HepG2 (cell line): ENCODE data around the gene RASL12. TPM values are rescaled to one million over a fixed set of nuclear protein-coding genes. Genes with fewer than 3 reads are reported as not detected.

ENCODE experiments used
- ATAC-seq: fragments of 200-7000 bp; cut with Tn5 transposase; 3 replicates; pipeline ENCODE4 v1.9.1; 2020; ENCODE audit warnings: mild to moderate bottlenecking, moderate library complexity
- BruUV-seq: library from RNA; stranded (reverse); fragments of 400-500 nt; replicated peaks from 2 replicates; lab custom pipeline; 2021; lab: Mats Ljungman, UMichigan
- CTCF ChIA-PET: fragments of 300-600 bp; formaldehyde crosslinking; extraction: SDS; loops from one replicate; lab custom pipeline; 2021; ENCODE audit warnings: low total read pairs, inconsistent platforms, low intra/inter-chr PET ratio; lab: Yijun Ruan, JAX
- POLR2A ChIA-PET: fragments of 350-600 bp; sonication (Branson Sonifier 250); formaldehyde crosslinking; loops from one replicate; lab custom pipeline; 2020; ENCODE audit warnings: antibody characterized with exemption, inconsistent platforms; lab: Yijun Ruan, JAX
- DNase-seq: peaks from one replicate; pipeline ENCODE4 v3.0.0-alpha.2; 2015; ENCODE audit warnings: low spot score
- FAIRE-seq: peaks from 3 replicates; lab custom pipeline; 2011; peaks lifted over from hg19 to GRCh38; lab: Jason Lieb, UNC
- H2AFZ ChIP-seq: one replicate; pipeline ENCODE4 v1.6.1; 2011; ENCODE audit warnings: low read length, inconsistent platforms
- H3K27ac ChIP-seq: fragments of 300-600 bp; 3 replicates; pipeline ENCODE4 v1.8.0; 2011; ENCODE audit warnings: mixed run types, mild to moderate bottlenecking, mixed read lengths, low read length, inconsistent platforms; ENCODE audit not compliant: insufficient read depth; ENCODE audit errors: extremely low read length
- H3K27me3 ChIP-seq, 2 experiments: fragments of 200-600 bp in 1 of 2; 2 replicates in 1 of 2; 3 replicates in 1 of 2; pipeline versions ENCODE4 v1.6.0 to v1.8.0; 2011; ENCODE audit warnings: low read length in 2 of 2, mild to moderate bottlenecking in 2 of 2, moderate library complexity in 2 of 2, inconsistent platforms in 1 of 2; ENCODE audit not compliant: insufficient read depth in 2 of 2, control insufficient read depth in 1 of 2
- H3K36me3 ChIP-seq, 2 experiments: fragments of 200-600 bp in 1 of 2; replicated peaks in 1 of 2; 2 replicates in 1 of 2; 3 replicates in 1 of 2; pipeline versions ENCODE4 v1.5.1 to v1.8.0; 2011; ENCODE audit warnings: low read length in 2 of 2, inconsistent platforms in 1 of 2; ENCODE audit not compliant: insufficient read depth in 2 of 2, control insufficient read depth in 1 of 2
- H3K4me1 ChIP-seq: 2 replicates; pipeline ENCODE4 v1.5.1; 2012; ENCODE audit warnings: low read length, inconsistent platforms; ENCODE audit not compliant: insufficient read depth
- H3K4me2 ChIP-seq: 2 replicates; pipeline ENCODE4 v1.6.0; 2011; ENCODE audit warnings: low read depth, low read length, inconsistent platforms
- H3K4me3 ChIP-seq, 3 experiments: fragments of 200-600 bp in 1 of 3; sonication (generic), shearing (Covaris generic) in 1 of 3; replicated peaks in 1 of 3; 2 replicates each; pipeline ENCODE4 v1.5.1; 2011 to 2016; ENCODE audit warnings: low read length in 3 of 3, inconsistent platforms in 2 of 3, low read depth in 2 of 3, mild to moderate bottlenecking in 2 of 3, control low read depth in 1 of 3, mixed read lengths in 1 of 3; ENCODE audit not compliant: insufficient read depth in 1 of 3
- H3K79me2 ChIP-seq: one replicate; pipeline ENCODE4 v1.6.1; 2011; ENCODE audit warnings: low read length, inconsistent platforms; ENCODE audit not compliant: insufficient read depth
- H3K9ac ChIP-seq: 2 replicates; pipeline ENCODE4 v1.6.0; 2011; ENCODE audit warnings: mild to moderate bottlenecking, low read depth, low read length, inconsistent platforms; ENCODE audit not compliant: insufficient read depth
- H3K9me3 ChIP-seq: 2 replicates; pipeline ENCODE4 v1.5.1; 2012; ENCODE audit warnings: mild to moderate bottlenecking, low read length
- H4K20me1 ChIP-seq: 2 replicates; pipeline ENCODE4 v1.6.0; 2011; ENCODE audit warnings: inconsistent platforms, mild to moderate bottlenecking, low read length, moderate library complexity; ENCODE audit not compliant: insufficient read depth
- PRDM10 ChIP-seq: sonication (generic); formaldehyde crosslinking; IDR thresholded peaks from 2 replicates; pipeline ENCODE4 v1.4.0; 2020; ENCODE audit warnings: low read depth, missing genetic modification reagents
- RBM22 ChIP-seq: fragments of 200-400 bp; formaldehyde crosslinking; optimal IDR thresholded peaks from 2 replicates; pipeline ENCODE3; 2017; ENCODE audit warnings: mild to moderate bottlenecking, low read length, moderate library complexity
- SMAD9 ChIP-seq: sonication (generic); formaldehyde crosslinking; IDR thresholded peaks from 2 replicates; pipeline ENCODE4 v1.5.1; 2020; ENCODE audit warnings: mild to moderate bottlenecking, missing genetic modification reagents
- ZEB1 ChIP-seq: IDR thresholded peaks from 2 replicates; pipeline ENCODE4 v1.6.1; 2012; ENCODE audit warnings: mild to moderate bottlenecking, low read depth, inconsistent platforms; ENCODE audit not compliant: insufficient replicate concordance
- ZGPAT ChIP-seq: IDR thresholded peaks from 2 replicates; pipeline ENCODE4 v1.6.1; 2016; ENCODE audit warnings: mild to moderate bottlenecking
- ZNF335 ChIP-seq: sonication (generic); formaldehyde crosslinking; IDR thresholded peaks from 2 replicates; pipeline ENCODE4 v1.4.0; 2020; ENCODE audit warnings: missing genetic modification reagents
- ZNF446 ChIP-seq: sonication (generic); formaldehyde crosslinking; IDR thresholded peaks from 2 replicates; pipeline ENCODE4 v1.5.0; 2020; ENCODE audit warnings: mild to moderate bottlenecking, missing genetic modification reagents
- ZNF615 ChIP-seq: sonication (generic); formaldehyde crosslinking; IDR thresholded peaks from 2 replicates; pipeline ENCODE4 v1.5.0; 2020; ENCODE audit warnings: mild to moderate bottlenecking, missing genetic modification reagents, borderline replicate concordance
- WGBS: methylation state at CpG from one replicate; pipeline ENCODE4 v1.1.6; 2017; ENCODE audit warnings: low lambda C conversion rate; 5-methylcytosine and 5-hydroxymethylcytosine counted together
- in situ Hi-C: cut with HindIII; loops from 2 replicates; pipeline ENCODE4 v1.10.0; 2017; ENCODE audit warnings: low pct_unique_long_range_greater_than_20kb; ENCODE audit not compliant: extremely low pct_ligation_motif_present
- intact Hi-C: fragments of 100-400 bp; cut with micrococcal nuclease; formaldehyde crosslinking; loops from one replicate; pipeline ENCODE4 v1.10.0; 2022; ENCODE audit not compliant: unreplicated experiment
- polyA plus RNA-seq, 8 experiments: library from polyadenylated mRNA; depleted of rRNA in 3 of 8; stranded (reverse) in 7 of 8; unstranded in 1 of 8; fragments of >200 nt; fragmentation: Illumina TruSeq in 4 of 8; extraction: Trizol in 4 of 8; gene quantifications; 2 replicates each; pipeline versions ENCODE4 v1.2.1 to v1.2.3, GENCODE V29; 2011 to 2016; ENCODE audit warnings: low read depth in 4 of 8, missing spikeins in 1 of 8, mixed read lengths in 1 of 8; ENCODE audit not compliant: insufficient read depth in 1 of 8
- total RNA-seq, 5 experiments: library from RNA; depleted of rRNA; stranded (reverse); fragments of >200 nt; fragmentation: Illumina TruSeq; extraction: Trizol; gene quantifications; 2 replicates each; pipeline ENCODE4 v1.2.3, GENCODE V29; 2016; ENCODE audit warnings: low read depth in 1 of 5
- TF ChIP-seq, protein P1 (sequence below): sonication (generic); formaldehyde crosslinking; IDR thresholded peaks from 2 replicates; pipeline ENCODE4 v1.5.0; 2020; ENCODE audit warnings: missing genetic modification reagents

The RASL12 gene
- total and polyA plus RNA-seq, 2 of the 13 experiments (the other 11 are each of a cell fraction or from before 2014, with no cell fraction given) = 0.16 to 0.55 TPM

DNA sequence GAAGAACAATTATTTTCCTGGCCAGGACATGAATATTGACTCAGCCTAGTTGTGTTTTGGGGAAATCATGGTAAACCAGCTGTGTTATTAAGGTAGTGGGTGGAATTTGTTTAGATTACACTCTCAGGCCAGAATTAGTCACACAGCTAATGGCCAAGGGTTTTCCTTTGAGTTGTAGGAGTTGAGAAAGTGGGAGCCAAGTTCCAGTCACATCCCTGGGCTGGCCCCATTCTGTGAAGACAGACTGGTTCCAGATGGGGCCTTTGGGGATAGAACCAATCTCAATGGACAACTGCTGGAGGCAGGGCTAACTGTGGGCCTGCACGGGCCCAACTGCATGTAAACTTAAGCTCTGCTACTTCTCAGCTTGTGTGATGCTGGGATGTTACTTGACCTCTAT lies 1.4 kb upstream of the RASL12 start:
- Histone ChIP-seq H3K4me2 (no peak overlapping the region), H4K20me1 (no peaks in the 10 kb centered on the region), H3K9me3 (no peaks in the 10 kb centered on the region), H3K4me3 (no peak overlapping the region), H3K27ac (no peak overlapping the region), H3K4me1 (peaks cover 25% of the 10 kb centered on the region; the same call in 1 of the 2 replicates)
- DNase-seq = no peak
- intact Hi-C loops (no loop called here), in situ Hi-C loops (no loop called here)
- no TSS peak for BruUV-seq
- whole genome bisulfite sequencing = no CpG with 5 or more reads among the region's 1 CpG
- CTCF ChIA-PET = no interaction called here
- no peak for ATAC-seq
- TF ChIP-seq RBM22 (no peak), ZGPAT (CRISPR knock-in tag) (no peak)
- TF ChIP-seq, all 625 proteins: peak for 0
- no peaks in the 10 kb centered on the region for H3K79me2 ChIP-seq
- H3K27me3 ChIP-seq = peaks cover 1 to 17% of the 10 kb centered on the region in 2 experiments; a peak in 4 of 5 replicates
- H2AFZ ChIP-seq = no peak overlapping the region
- POLR2A ChIA-PET = interaction anchor here (1.5 kb wide), 1 partner anchor 11 kb away, joined by 6 read pairs; no protein-coding TSS in a partner anchor
- H3K36me3 ChIP-seq = no peaks in the 10 kb centered on the region
- no peak overlapping the region for H3K9ac ChIP-seq
- FAIRE-seq = no peak

DNA sequence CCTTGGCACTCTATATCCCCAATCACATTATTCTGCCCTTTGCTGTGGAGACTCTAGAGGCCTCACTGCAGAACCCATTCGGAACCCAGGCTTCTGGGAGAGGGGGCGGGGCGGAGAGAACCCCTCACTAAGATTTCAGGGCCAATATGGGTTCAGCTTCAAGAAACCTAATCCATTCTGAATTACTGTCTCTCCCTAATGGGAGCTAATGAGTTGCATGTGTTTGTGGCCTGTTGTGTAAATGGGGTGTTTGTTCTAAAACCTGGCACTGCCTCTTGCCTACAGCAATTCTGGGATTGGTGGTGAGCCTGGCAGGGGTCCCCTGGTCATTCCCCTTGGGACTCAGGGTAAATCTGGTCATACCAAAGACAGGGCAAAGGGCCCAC lies 605 bp upstream of the RASL12 start:
- intact Hi-C loops = no loop called here
- no peaks in the 10 kb centered on the region for H3K36me3 ChIP-seq
- H3K9ac ChIP-seq = no peak overlapping the region
- H3K9me3 ChIP-seq = no peaks in the 10 kb centered on the region
- no peak overlapping the region for H2AFZ ChIP-seq
- H3K4me1 ChIP-seq = peaks cover 28% of the 10 kb centered on the region; the same call in 1 of the 2 replicates
- no peaks in the 10 kb centered on the region for H4K20me1 ChIP-seq
- ChIA-PET POLR2A (no interaction called here), CTCF (no interaction called here)
- peaks cover 1 to 19% of the 10 kb centered on the region in 2 experiments; a peak in 4 of 5 replicates for H3K27me3 ChIP-seq
- no peak overlapping the region for H3K27ac ChIP-seq
- DNase-seq = no peak
- H3K79me2 ChIP-seq = no peaks in the 10 kb centered on the region
- no peak for FAIRE-seq
- H3K4me3 ChIP-seq = no peak overlapping the region
- in situ Hi-C loops = no loop called here
- no peak overlapping the region for H3K4me2 ChIP-seq
- no peak for ATAC-seq
- TF ChIP-seq ZNF335 (CRISPR knock-in tag) (no peak), SMAD9 (CRISPR knock-in tag) (no peak), ZNF615 (CRISPR knock-in tag) (no peak), PRDM10 (CRISPR knock-in tag) (no peak), ZEB1 (no peak), ZNF446 (CRISPR knock-in tag) (no peak)
- TF ChIP-seq, protein P1, sequence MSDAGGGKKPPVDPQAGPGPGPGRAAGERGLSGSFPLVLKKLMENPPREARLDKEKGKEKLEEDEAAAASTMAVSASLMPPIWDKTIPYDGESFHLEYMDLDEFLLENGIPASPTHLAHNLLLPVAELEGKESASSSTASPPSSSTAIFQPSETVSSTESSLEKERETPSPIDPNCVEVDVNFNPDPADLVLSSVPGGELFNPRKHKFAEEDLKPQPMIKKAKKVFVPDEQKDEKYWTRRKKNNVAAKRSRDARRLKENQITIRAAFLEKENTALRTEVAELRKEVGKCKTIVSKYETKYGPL (CRISPR knock-in tag) = no peak
- 75% methylated on average over 3 of the region's 3 CpGs for WGBS
- BruUV-seq = no TSS peak
